Measurements from ENCODE around the gene MZF1. TPM values are rescaled to one million over a fixed set of nuclear protein-coding genes. Genes with fewer than 3 reads are reported as not detected.
A peak's percentile ranks its signal among the peaks of the same experiment; 100 is the strongest.

Gene MZF1
- polyA plus RNA-seq, 4 donors = 28.3 to 37.3 (median 32.0) TPM

DNA sequence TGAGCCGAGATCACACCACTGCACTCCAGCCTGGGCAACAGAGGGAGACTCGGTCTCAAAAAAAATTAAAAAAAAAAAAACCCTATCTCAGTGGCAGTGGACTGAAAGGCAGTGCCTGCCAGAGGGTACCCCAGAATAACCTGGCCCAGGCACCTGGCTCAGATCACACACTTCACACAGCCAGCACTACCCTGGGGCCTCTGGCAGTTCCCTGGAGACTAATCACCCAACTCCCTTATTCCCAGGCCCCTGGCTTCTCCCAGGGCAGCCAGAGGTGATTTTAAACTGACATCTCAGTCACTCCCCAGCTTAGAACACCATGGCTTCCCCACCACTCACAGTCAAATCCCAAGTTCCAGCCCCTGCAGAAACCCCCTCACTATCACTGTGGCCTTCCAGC lies 57.9 kb downstream of the MZF1 start:
- no peak for DNase-seq (ENCODE audit: low read depth in 4 of 4, low spot score in 3 of 4)

DNA sequence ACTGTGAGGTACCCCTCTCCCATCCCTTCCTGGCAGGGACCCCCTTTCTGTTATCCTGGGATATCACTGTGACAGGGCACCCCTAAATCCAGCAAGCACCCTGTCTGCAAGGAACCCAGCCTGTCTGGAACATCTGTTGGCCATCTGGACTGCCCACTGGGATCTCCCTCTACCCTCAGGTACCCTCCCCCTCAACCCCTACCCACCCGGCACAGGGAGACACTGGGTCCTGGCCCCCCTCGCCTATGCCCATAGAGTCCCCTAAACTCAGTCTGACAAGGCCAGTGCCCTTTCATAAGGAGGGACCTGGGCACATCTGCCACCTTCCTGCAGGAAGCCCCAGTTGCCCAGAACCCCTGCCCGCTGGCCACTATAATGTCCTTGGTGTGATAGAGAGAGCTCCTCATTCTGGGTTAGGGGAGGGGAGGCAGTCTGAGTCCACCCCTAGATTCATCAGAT lies 58.5 kb downstream of the MZF1 start:
- no peak for DNase-seq (ENCODE audit: low read depth in 4 of 4, low spot score in 3 of 4)

DNA sequence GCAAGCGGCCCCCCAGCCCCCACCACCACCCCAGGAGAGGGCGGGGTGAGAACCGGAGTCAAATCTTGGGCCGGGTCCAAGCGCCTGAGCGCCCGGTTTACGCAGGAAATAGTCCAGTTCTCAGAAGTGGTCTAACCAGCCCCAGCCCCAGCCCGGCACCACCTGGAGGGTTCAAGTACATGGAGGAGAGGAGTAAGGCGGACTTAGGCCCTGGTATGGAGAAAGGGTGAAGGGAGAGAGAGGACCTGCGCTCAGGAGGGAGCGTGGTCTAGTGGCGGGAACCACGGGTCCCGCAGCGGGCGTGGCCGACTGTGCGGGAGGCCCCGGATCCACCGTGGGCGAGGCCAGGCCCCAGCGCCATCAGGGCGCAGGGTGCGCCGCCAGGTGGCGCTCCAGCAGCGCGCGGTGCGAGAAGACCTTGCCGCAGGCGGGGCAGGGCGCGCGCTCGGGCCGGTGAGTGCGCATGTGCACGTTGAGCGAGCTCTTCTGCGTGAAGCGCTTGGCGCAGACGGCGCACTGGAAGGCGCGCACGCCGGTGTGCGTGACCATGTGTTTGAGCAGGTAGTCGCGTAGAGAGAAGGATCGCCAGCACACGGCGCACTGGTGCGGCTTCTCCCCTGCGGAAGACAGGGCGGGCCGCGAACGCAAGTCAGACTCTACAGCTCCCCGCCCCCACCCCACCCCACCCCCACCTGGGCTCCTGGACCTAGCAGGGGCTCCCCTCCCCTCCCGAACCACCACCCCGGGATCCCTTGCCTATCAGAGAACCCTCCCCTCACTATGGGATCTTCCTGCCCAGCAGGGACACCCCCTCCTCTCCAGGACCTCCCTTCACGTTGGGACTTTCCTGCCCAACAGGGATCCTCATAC lies 59.2 kb downstream of the MZF1 start:
- DNase-seq (ENCODE audit: low read depth in 4 of 4, low spot score in 3 of 4) = peak; percentile 63 to 86 (median 79)

DNA sequence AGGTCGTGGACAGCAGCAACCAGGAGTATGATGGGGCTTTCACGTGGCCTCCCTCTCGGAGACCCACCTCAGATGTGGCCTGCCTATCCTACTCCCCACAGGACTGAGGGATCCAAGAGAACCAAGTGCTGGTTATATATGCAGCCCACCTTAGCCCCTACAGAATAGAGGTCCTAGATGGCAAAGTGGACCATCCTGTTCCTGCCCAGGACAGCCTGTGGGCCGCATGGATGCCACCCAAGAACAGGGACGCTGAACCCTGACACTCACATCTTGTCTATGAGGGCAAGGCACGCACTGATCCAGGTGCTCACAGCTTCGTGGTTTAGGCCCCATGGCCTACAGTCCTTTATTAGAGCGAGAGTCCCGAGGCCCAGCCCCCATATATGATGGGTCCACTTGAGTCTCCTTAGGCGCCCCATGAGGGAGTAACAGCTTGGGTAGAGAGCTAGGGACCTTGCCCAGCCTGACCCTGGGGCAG lies 59.9 kb downstream of the MZF1 start:
- DNase-seq (ENCODE audit: low read depth in 4 of 4, low spot score in 3 of 4) = no peak

Other genes with a start within 250 kb of the MZF1 start
- 1 to 10 TPM; 3.4 to 3.8 (median 3.5) TPM for gene ZSCAN22, start 246.3 kb downstream of the MZF1 start, polyA plus RNA-seq (ENCODE audit: insufficient read length in 4 of 4)
- 1 to 10 TPM in 1 of 4 donors, under 1 TPM in 3; 0.39 to 2.7 (median 0.93) TPM for gene A1BG, start 219.8 kb downstream of the MZF1 start, polyA plus RNA-seq (ENCODE audit: insufficient read length in 4 of 4)
- 1 to 10 TPM; 3.3 to 5.7 (median 3.9) TPM for gene ZNF497, start 210.6 kb downstream of the MZF1 start, polyA plus RNA-seq (ENCODE audit: insufficient read length in 4 of 4)
- 1 to 10 TPM; 2.1 to 5.3 (median 2.8) TPM for gene ZNF837, start 192.3 kb downstream of the MZF1 start, polyA plus RNA-seq (ENCODE audit: insufficient read length in 4 of 4)
- gene RPS5, start 186.1 kb downstream of the MZF1 start, polyA plus RNA-seq (ENCODE audit: insufficient read length in 4 of 4) = 1,000 to 10,000 TPM in 1 of 4 donors, 100 to 1,000 TPM in 3; 816 to 1,178 (median 906) TPM
- gene RNF225, start 177.7 kb downstream of the MZF1 start, polyA plus RNA-seq (ENCODE audit: insufficient read length in 4 of 4) = under 1 TPM in 1 of 4 donors, not detected in 3; 0.10 TPM
- gene ZNF584, start 164.7 kb downstream of the MZF1 start, polyA plus RNA-seq (ENCODE audit: insufficient read length in 4 of 4) = 10 to 100 TPM; 12.3 to 14.6 (median 13.6) TPM
- 10 to 100 TPM; 11.9 to 16.2 (median 15.2) TPM for gene ZNF132, start 133.2 kb downstream of the MZF1 start, polyA plus RNA-seq (ENCODE audit: insufficient read length in 4 of 4)
- 1 to 10 TPM; 4.7 to 6.2 (median 5.3) TPM for gene ZNF324B, start 121.7 kb downstream of the MZF1 start, polyA plus RNA-seq (ENCODE audit: insufficient read length in 4 of 4)
- gene ZNF324, start 106.3 kb downstream of the MZF1 start, polyA plus RNA-seq (ENCODE audit: insufficient read length in 4 of 4) = 10 to 100 TPM in 2 of 4 donors, 1 to 10 TPM in 2; 8.6 to 11.4 (median 9.8) TPM
- 10 to 100 TPM; 14.4 to 19.0 (median 15.5) TPM for gene ZNF446, start 97.0 kb downstream of the MZF1 start, polyA plus RNA-seq (ENCODE audit: insufficient read length in 4 of 4)
- 10 to 100 TPM in 2 of 4 donors, 1 to 10 TPM in 2; 8.6 to 12.3 (median 10.2) TPM for gene SLC27A5, start 61.3 kb downstream of the MZF1 start, polyA plus RNA-seq (ENCODE audit: insufficient read length in 4 of 4)
- gene ZBTB45, start 53.5 kb downstream of the MZF1 start, polyA plus RNA-seq (ENCODE audit: insufficient read length in 4 of 4) = 10 to 100 TPM in 3 of 4 donors, 1 to 10 TPM in 1; 9.4 to 16.7 (median 11.4) TPM
- gene TRIM28, start 29.3 kb downstream of the MZF1 start, polyA plus RNA-seq (ENCODE audit: insufficient read length in 4 of 4) = 100 to 1,000 TPM; 677 to 796 (median 712) TPM
- gene CHMP2A, start 18.2 kb downstream of the MZF1 start, polyA plus RNA-seq (ENCODE audit: insufficient read length in 4 of 4) = 100 to 1,000 TPM; 113 to 135 (median 118) TPM
- gene UBE2M, start 14.7 kb downstream of the MZF1 start, polyA plus RNA-seq (ENCODE audit: insufficient read length in 4 of 4) = 100 to 1,000 TPM in 2 of 4 donors, 10 to 100 TPM in 2; 86.2 to 101 (median 94.1) TPM

Data from right renal pelvis (tissue), 4 donors.